VCaP (cell line): ENCODE measurements around the gene DHDH.

Experiments
- H3K27ac ChIP-seq: fragments of 450-650 bp; 2 replicates; pipeline ENCODE4 v1.5.1; 2017
- CTCF ChIP-seq: fragments of 450-650 bp; conservative IDR thresholded peaks from 2 replicates; pipeline ENCODE4 v1.5.1; 2017; ENCODE audit warnings: mild to moderate bottlenecking, moderate library complexity

Gene DHDH

GRCh38 chr19:48950159-48950558 is 16.7 kb downstream of the DHDH start:
- TF ChIP-seq CTCF, result no peak
- H3K27ac ChIP-seq, result peak overlapping the region; percentile 74

- peak overlapping the region; percentile 74 for H3K27ac ChIP-seq
- TF ChIP-seq CTCF, result no peak
These were observed 17.5 kb downstream of the DHDH start for GRCh38 chr19:48950830-48951519.

- no peak for TF ChIP-seq CTCF
- peak overlapping the region; percentile 74; the same call in 1 of the 2 replicates for H3K27ac ChIP-seq
These were observed 19.6 kb downstream of the DHDH start for GRCh38 chr19:48953141-48953540.

- TF ChIP-seq CTCF, result no peak
- peak overlapping the region; percentile 86 for H3K27ac ChIP-seq
These were observed 20.6 kb downstream of the DHDH start for GRCh38 chr19:48953990-48954594.

- peak within 1 kb of the TSS; percentile 86 for H3K27ac ChIP-seq
- TF ChIP-seq CTCF, result no peak
These were observed 21.3 kb downstream of the DHDH start, which contains the start of gene BAX for GRCh38 chr19:48954595-48955307. Gene BAX (plus strand): TSS chr19:48954875. CDS start chr19:48954929, 54 bp downstream.

GRCh38 chr19:48955308-48955958 is 21.9 kb downstream of the DHDH start:
- peak overlapping the region; percentile 86 for H3K27ac ChIP-seq
- TF ChIP-seq CTCF, result no peak

- TF ChIP-seq CTCF, result no peak
- no peak overlapping the region for H3K27ac ChIP-seq
These were observed 24.5 kb downstream of the DHDH start for GRCh38 chr19:48958006-48958405.
